HG03378 (cell line): ENCODE data around the gene NIT2.

Experiments
- ATAC-seq: cut with Tn5 transposase; IDR thresholded peaks from one replicate; pipeline ENCODE4 v1.9.1; 2021; ENCODE audit warnings: mild to moderate bottlenecking, moderate library complexity; ENCODE audit not compliant: unreplicated experiment

The NIT2 gene

GRCh38 chr3:100395679-100396431, 61.3 kb downstream of the NIT2 start:
- no peak for ATAC-seq

- no peak for ATAC-seq
These were observed 62.4 kb downstream of the NIT2 start for GRCh38 chr3:100396967-100397366.

GRCh38 chr3:100399341-100400071, 64.9 kb downstream of the NIT2 start:
- ATAC-seq, result no peak

- ATAC-seq, result peak; percentile 8
These were observed 65.8 kb downstream of the NIT2 start for GRCh38 chr3:100400419-100400779.

- peak; percentile 87 for ATAC-seq
These were observed 66.5 kb downstream of the NIT2 start, which contains the start of the genes LNP1 and TOMM70 for GRCh38 chr3:100400780-100401673. Gene LNP1, plus strand, starts transcription at chr3:100401539. Its CDS starts 28,191 bp downstream, at chr3:100429730. Gene TOMM70, minus strand, starts transcription at chr3:100401089. Its CDS starts 140 bp downstream, at chr3:100400949.

GRCh38 chr3:100401674-100402041, 67.1 kb downstream of the NIT2 start:
- ATAC-seq, result peak; percentile 26

- no peak for ATAC-seq
These were observed 67.7 kb downstream of the NIT2 start for GRCh38 chr3:100402256-100402655.

- ATAC-seq, result no peak
These were observed 68.3 kb downstream of the NIT2 start for GRCh38 chr3:100402891-100403290.

GRCh38 chr3:100403362-100404249, 69.0 kb downstream of the NIT2 start:
- no peak for ATAC-seq

GRCh38 chr3:100404250-100404548, 69.6 kb downstream of the NIT2 start:
- no peak for ATAC-seq

GRCh38 chr3:100407164-100407563, 72.6 kb downstream of the NIT2 start:
- no peak for ATAC-seq

GRCh38 chr3:100407977-100408532, 73.5 kb downstream of the NIT2 start:
- no peak for ATAC-seq
